ENCODE results near the gene LMCD1. TPM values are rescaled to one million over a fixed set of nuclear protein-coding genes. Genes with fewer than 3 reads are reported as not detected.

The LMCD1 gene
- polyA plus RNA-seq, 2 of the 4 experiments (the other 2 are of a cell fraction), result 64.3 to 85.4 TPM

- Histone ChIP-seq H3K9me3 (no peaks in the 10 kb centered on the region), H3K27ac (peak overlapping the region; percentile 27 to 61; a peak in 5 of 6 replicates), H3K4me1 (peaks cover 82% of the 10 kb centered on the region), H3K4me2 (peak overlapping the region; percentile 98), H3K4me3 (no peak overlapping the region)
- 1% methylated on average over 3 of the region's 3 CpGs for WGBS (ENCODE audit: missing lambda C conversion rate)
- FAIRE-seq (no peak), ATAC-seq (no peak), DNase-seq (ENCODE audit: low read depth in 1 of 2, low spot score in 1 of 2) (no peak)
- TF ChIP-seq CTCF (IDR thresholded peaks at IDR 0.05) (no peak), NR3C1 (IDR thresholded peaks at IDR 0.05) (no peak), KDM1A (IDR thresholded peaks at IDR 0.05; ENCODE audit: low read depth) (no peak), BCL3 (IDR thresholded peaks at IDR 0.05) (no peak), RCOR1 (IDR thresholded peaks at IDR 0.05; ENCODE audit: low read depth, low read length) (no peak), EP300 (IDR thresholded peaks at IDR 0.05) (no peak), REST (IDR thresholded peaks at IDR 0.05) (no peak), POLR2AphosphoS2 (conservative IDR thresholded peaks at IDR 0.05; ENCODE audit: low read length) (no peak), KDM5A (IDR thresholded peaks at IDR 0.05) (no peak), ESRRA (IDR thresholded peaks at IDR 0.05; ENCODE audit: borderline replicate concordance, low read length) (no peak), HOXA7 (CRISPR knock-in tag; IDR thresholded peaks at IDR 0.05) (no peak)
- POLR2A ChIA-PET, result interaction anchor here (11.5 kb wide), 1 partner anchor 62 kb away, joined by 194 read pairs; no protein-coding TSS in a partner anchor
- CTCF ChIA-PET, result interaction anchor here (1.0 to 12.1 kb wide), 3 partner anchors 62 to 117 kb away, joined by 3 to 121 read pairs (median 5); no protein-coding TSS in a partner anchor
These were observed 4.0 kb downstream of the LMCD1 start for GRCh38 chr3:8505621-8506020.

- 56% methylated on average over 6 of the region's 6 CpGs for whole genome bisulfite sequencing (ENCODE audit: missing lambda C conversion rate)
- TF ChIP-seq EHMT2 (IDR thresholded peaks at IDR 0.05; ENCODE audit: low read depth), result no peak
- 0 out of 2 replicates have a peak, but pooled peaks have one; percentile 13 for TF ChIP-seq JUNB (IDR thresholded peaks at IDR 0.05)
- no peak for TF ChIP-seq FOSL2 (IDR thresholded peaks at IDR 0.05)
- peak; percentile 28; the same call in 1 of the 2 replicates for TF ChIP-seq FOSL2 (CRISPR knock-in tag; IDR thresholded peaks at IDR 0.05)
- H3K9me3 ChIP-seq, result no peaks in the 10 kb centered on the region
- H3K27ac ChIP-seq, result peak overlapping the region in 1 of 2 experiments; percentile 61; a peak in 2 of 6 replicates
- no peak overlapping the region for H3K4me3 ChIP-seq
- peaks cover 84% of the 10 kb centered on the region for H3K4me1 ChIP-seq
- DNase-seq (ENCODE audit: low read depth in 1 of 2, low spot score in 1 of 2) (no peak), FAIRE-seq (no peak), ATAC-seq (no peak)
- ChIA-PET POLR2A (interaction anchor here (11.5 kb wide), 1 partner anchor 63 kb away, joined by 194 read pairs; no protein-coding TSS in a partner anchor), CTCF (interaction anchor here (0.5 to 12.1 kb wide), 5 partner anchors 19 to 117 kb away, joined by 3 to 121 read pairs (median 3); no protein-coding TSS in a partner anchor)
- H3K4me2 ChIP-seq, result peak overlapping the region; percentile 98
These were observed 5.0 kb downstream of the LMCD1 start for GRCh38 chr3:8506571-8507061.

- 61% methylated on average over 3 of the region's 3 CpGs for WGBS (ENCODE audit: missing lambda C conversion rate)
- no peak overlapping the region for H3K4me3 ChIP-seq
- H3K4me2 ChIP-seq, result no peak overlapping the region
- H3K4me1 ChIP-seq, result peaks cover 82% of the 10 kb centered on the region
- FAIRE-seq (no peak), DNase-seq (ENCODE audit: low read depth in 1 of 2, low spot score in 1 of 2) (no peak), ATAC-seq (no peak)
- H3K9me3 ChIP-seq, result no peaks in the 10 kb centered on the region
- no peak overlapping the region for H3K27ac ChIP-seq
- CTCF ChIA-PET, result interaction anchor here (1.3 to 12.1 kb wide), 2 partner anchors 20 to 64 kb away, joined by 3 to 121 read pairs; no protein-coding TSS in a partner anchor
- TF ChIP-seq ELK1 (IDR thresholded peaks at IDR 0.05; ENCODE audit: low read depth, low read length) (no peak), SMC3 (IDR thresholded peaks at IDR 0.05) (no peak), REST (IDR thresholded peaks at IDR 0.05) (0 out of 2 replicates have a peak, but pooled peaks have one; percentile 21)
- POLR2A ChIA-PET, result interaction anchor here (11.5 kb wide), 1 partner anchor 63 kb away, joined by 194 read pairs; no protein-coding TSS in a partner anchor
These were observed 5.9 kb downstream of the LMCD1 start for GRCh38 chr3:8507496-8507895.
